ENCODE results near the gene PCDHGA9.

GRCh38 chr5:141402553-141403243 is at the start of gene PCDHGA9:
- TF ChIP-seq ELK1 (CRISPR knock-in tag; IDR thresholded peaks at IDR 0.05): no peak
- TF ChIP-seq SAFB2 (IDR thresholded peaks at IDR 0.05; ENCODE audit: borderline replicate concordance, low read depth, low read length, severe bottlenecking): no peak
- no peak for TF ChIP-seq STAT5A (IDR thresholded peaks at IDR 0.05; ENCODE audit: borderline replicate concordance, low read length)
- no peak for TF ChIP-seq TRIM24 (IDR thresholded peaks at IDR 0.05)
- TF ChIP-seq POLR2A (conservative IDR thresholded peaks at IDR 0.05): no peak
- peak; percentile 56 to 61 (median 59) for TF ChIP-seq CTCF (IDR thresholded peaks at IDR 0.05 in 2 of 3, conservative IDR thresholded peaks at IDR 0.05 in 1 of 3; ENCODE audit: insufficient read depth in 2 of 3, low read depth in 1 of 3, low read length in 3 of 3)
- TF ChIP-seq TFE3 (CRISPR knock-in tag; IDR thresholded peaks at IDR 0.05): no peak
- no peak for TF ChIP-seq BHLHE40 (IDR thresholded peaks at IDR 0.05; ENCODE audit: low read length)
